Endothelial cell of umbilical vein (primary cell): ENCODE measurements around the gene SPRED2. TPM values are rescaled to one million over a fixed set of nuclear protein-coding genes. Genes with fewer than 3 reads are reported as not detected.

Experiments
- BruUV-seq: library from RNA; stranded (reverse); fragments of 400-500 nt; replicated peaks from 2 replicates; lab custom pipeline; 2021; lab: Mats Ljungman, UMichigan
- CTCF ChIA-PET: fragments of 300-600, 350-600 bp; sonication (Branson Sonifier 250); formaldehyde crosslinking; loops from one replicate; lab custom pipeline; 2021; ENCODE audit warnings: antibody characterized with exemption, inconsistent platforms; lab: Charles Lee
- POLR2A ChIA-PET: fragments of 300-600, 350-600 bp; sonication (Branson Sonifier 250); formaldehyde crosslinking; loops from one replicate; lab custom pipeline; 2021; ENCODE audit warnings: antibody characterized with exemption, inconsistent platforms; lab: Charles Lee
- DNase-seq: peaks from one replicate; pipeline ENCODE4 v3.0.0-alpha.2; 2011; ENCODE audit warnings: low read depth, low spot score
- FAIRE-seq: peaks from 2 replicates; lab custom pipeline; 2011; peaks lifted over from hg19 to GRCh38; lab: Jason Lieb, UNC
- H2AFZ ChIP-seq: 2 replicates; pipeline ENCODE4 v1.6.0; 2012; ENCODE audit warnings: low read depth, low read length, control low read depth, inconsistent platforms
- H3K27ac ChIP-seq: 2 replicates; pipeline ENCODE4 v1.5.1; 2011; ENCODE audit warnings: low read depth, mild to moderate bottlenecking, control low read depth, low read length, moderate library complexity; ENCODE audit not compliant: insufficient read depth
- H3K27me3 ChIP-seq, 2 experiments: 2 replicates each; pipeline versions ENCODE4 v1.6.0 to v1.6.1; 2011; ENCODE audit warnings: low read length in 2 of 2, mixed read lengths in 1 of 2; ENCODE audit not compliant: control insufficient read depth in 2 of 2, insufficient read depth in 2 of 2
- H3K36me3 ChIP-seq, 2 experiments: 2 replicates in 1 of 2; 3 replicates in 1 of 2; pipeline ENCODE4 v1.5.1; 2011; ENCODE audit warnings: low read length in 2 of 2, mild to moderate bottlenecking in 1 of 2, moderate library complexity in 1 of 2; ENCODE audit not compliant: control insufficient read depth in 2 of 2, insufficient read depth in 2 of 2; ENCODE audit errors: extremely low read depth in 1 of 2
- H3K4me1 ChIP-seq: 3 replicates; pipeline ENCODE4 v1.5.1; 2011; ENCODE audit warnings: mild to moderate bottlenecking, low read length; ENCODE audit not compliant: control insufficient read depth, insufficient read depth; ENCODE audit errors: extremely low read depth
- H3K4me2 ChIP-seq: 2 replicates; pipeline ENCODE4 v1.6.1; 2011; ENCODE audit warnings: low read length, control low read depth, mixed read lengths; ENCODE audit not compliant: insufficient read depth
- H3K4me3 ChIP-seq, 3 experiments: fragments of 200-600 bp in 1 of 3; sonication (generic), shearing (Covaris generic) in 1 of 3; replicated peaks in 1 of 3; 2 replicates each; pipeline ENCODE4 v1.5.1; 2011 to 2016; ENCODE audit warnings: control low read depth in 3 of 3, low read length in 3 of 3, mild to moderate bottlenecking in 2 of 3, inconsistent platforms in 1 of 3, low read depth in 1 of 3, moderate library complexity in 1 of 3; ENCODE audit not compliant: insufficient read depth in 1 of 3
- H3K79me2 ChIP-seq: 2 replicates; pipeline ENCODE4 v1.6.0; 2012; ENCODE audit warnings: low read length, inconsistent platforms; ENCODE audit not compliant: control insufficient read depth, insufficient read depth
- H3K9ac ChIP-seq: replicated peaks from 2 replicates; pipeline ENCODE3; 2011; ENCODE audit warnings: low read length, control low read depth; ENCODE audit not compliant: insufficient read depth; ENCODE audit errors: extremely low read depth
- H3K9me1 ChIP-seq: replicated peaks from 3 replicates; pipeline ENCODE4 v1.6.0; 2011; ENCODE audit warnings: mild to moderate bottlenecking, low read length; ENCODE audit not compliant: control insufficient read depth, insufficient read depth; ENCODE audit errors: extremely low read depth
- H3K9me3 ChIP-seq: replicated peaks from 2 replicates; pipeline ENCODE4 v1.5.1; 2012; ENCODE audit warnings: low read length, inconsistent platforms; ENCODE audit not compliant: control insufficient read depth, insufficient read depth
- H4K20me1 ChIP-seq: replicated peaks from 2 replicates; pipeline ENCODE3; 2011; ENCODE audit warnings: mild to moderate bottlenecking, low read length; ENCODE audit not compliant: control insufficient read depth, insufficient read depth; ENCODE audit errors: extremely low read depth
- CTCF ChIP-seq, 2 donors: IDR thresholded peaks; 1 replicate in 1 of 2; 2 replicates in 1 of 2; pipeline ENCODE4 v1.5.1; 2011; ENCODE audit warnings: low read length in 2 of 2, mild to moderate bottlenecking in 2 of 2, moderate library complexity in 2 of 2, control low read depth in 1 of 2, inconsistent platforms in 1 of 2, low read depth in 1 of 2; ENCODE audit not compliant: insufficient read depth in 1 of 2; ENCODE audit errors: extremely low read depth in 1 of 2
- EZH2 ChIP-seq: IDR thresholded peaks from 2 replicates; pipeline ENCODE4 v1.6.1; 2012; ENCODE audit warnings: borderline replicate concordance, low read depth, mild to moderate bottlenecking, moderate library complexity, low read length, inconsistent platforms; ENCODE audit not compliant: severe bottlenecking
- FOS ChIP-seq: IDR thresholded peaks from 2 replicates; pipeline ENCODE4 v1.6.1; 2011; ENCODE audit warnings: mild to moderate bottlenecking, low read length, moderate library complexity, borderline replicate concordance; ENCODE audit not compliant: insufficient read depth
- JUN ChIP-seq: IDR thresholded peaks from 2 replicates; pipeline ENCODE4 v1.6.1; 2011; ENCODE audit warnings: borderline replicate concordance, low read depth; ENCODE audit not compliant: insufficient read length, insufficient read depth
- MAX ChIP-seq: IDR thresholded peaks from 2 replicates; pipeline ENCODE4 v1.6.1; 2011; ENCODE audit not compliant: insufficient read depth, insufficient read length
- MYC ChIP-seq: IDR thresholded peaks from one replicate; pipeline ENCODE4 v1.6.1; 2011; ENCODE audit warnings: mild to moderate bottlenecking, low read depth, low read length
- POLR2AphosphoS5 ChIP-seq: IDR thresholded peaks from 2 replicates; pipeline ENCODE4 v1.6.1; 2012; ENCODE audit warnings: low read depth, mild to moderate bottlenecking, control low read depth, low read length, moderate library complexity; ENCODE audit not compliant: insufficient read depth
- dilution Hi-C: fragments of 300-500 bp; cut with MboI; formaldehyde crosslinking; loops from one replicate; pipeline ENCODE4 v1.15.0; 2019; ENCODE audit warnings: low sequenced_read_pairs; ENCODE audit not compliant: extremely low pct_ligation_motif_present
- intact Hi-C: fragments of 100-400 bp; cut with micrococcal nuclease; formaldehyde crosslinking; loops from one replicate; pipeline ENCODE4 v1.10.0; 2022
- polyA plus RNA-seq, 4 experiments: library from polyadenylated mRNA; depleted of rRNA in 3 of 4; stranded (reverse) in 3 of 4; unstranded in 1 of 4; fragments of >200 nt; gene quantifications; 2 replicates each; pipeline versions ENCODE4 v1.2.1 to v1.2.3, GENCODE V29; 2011 to 2012; ENCODE audit warnings: missing spikeins in 1 of 4
- total RNA-seq: library from RNA; stranded (reverse); gene quantifications from 2 replicates; pipeline ENCODE4 v1.2.3, GENCODE V29; 2021

Gene SPRED2
- total and polyA plus RNA-seq, 2 donors (not counting 3 experiments of a cell fraction or from before 2014, with no cell fraction given) = 3.6 to 9.6 TPM

- Histone ChIP-seq H3K4me1 (no peaks in the 10 kb centered on the region), H4K20me1 (peaks cover 2% of the 10 kb centered on the region), H3K36me3 (no peaks in the 10 kb centered on the region), H3K27ac (no peak overlapping the region), H3K79me2 (no peaks in the 10 kb centered on the region), H3K9ac (no peak overlapping the region), H3K9me3 (no peaks in the 10 kb centered on the region), H3K9me1 (no peaks in the 10 kb centered on the region), H3K4me3 (no peak overlapping the region), H3K4me2 (no peak overlapping the region), H2AFZ (no peak overlapping the region), H3K27me3 (peaks cover 1 to 2% of the 10 kb centered on the region in 2 experiments)
- intact Hi-C loops = no loop called here
- TF ChIP-seq MAX (no peak), FOS (no peak)
- ChIA-PET POLR2A (no interaction called here), CTCF (no interaction called here)
- BruUV-seq = no TSS peak
- no peak for DNase-seq
- dilution Hi-C loops = no loop called here
- FAIRE-seq = no peak
Observed at GRCh38 chr2:65355186-65355831, 77.1 kb downstream of the SPRED2 start.

- no peak for FAIRE-seq
Observed at GRCh38 chr2:65354773-65355172, 77.6 kb downstream of the SPRED2 start.

More at GRCh38 chr2:65354773-65355172, 77.6 kb downstream of the SPRED2 start:
- peaks cover 1 to 2% of the 10 kb centered on the region in 2 experiments for H3K27me3 ChIP-seq
- dilution Hi-C loops (no loop called here), intact Hi-C loops (loop anchor here (5.0 kb wide), 1 partner anchor 42 kb away; no protein-coding TSS in a partner anchor)
- H3K79me2 ChIP-seq = no peaks in the 10 kb centered on the region
- no peak overlapping the region for H2AFZ ChIP-seq
- no peak overlapping the region for H3K4me3 ChIP-seq
- CTCF ChIA-PET = no interaction called here
- H3K9ac ChIP-seq = no peak overlapping the region
- no peaks in the 10 kb centered on the region for H3K36me3 ChIP-seq
- BruUV-seq = no TSS peak
- H3K9me1 ChIP-seq = no peaks in the 10 kb centered on the region
- no peak for DNase-seq
- H3K9me3 ChIP-seq = no peaks in the 10 kb centered on the region
- no peak for TF ChIP-seq EZH2
- no peak for TF ChIP-seq JUN
- no peak for TF ChIP-seq FOS
- TF ChIP-seq POLR2AphosphoS5 = no peak
- TF ChIP-seq MYC = no peak
- no peak for TF ChIP-seq CTCF (IDR thresholded peaks at IDR 0.05; ENCODE audit: extremely low read depth in 1 of 2, insufficient read depth in 1 of 2, low read depth in 1 of 2, low read length in 2 of 2)
- H3K27ac ChIP-seq = no peak overlapping the region
- peaks cover 1% of the 10 kb centered on the region for H4K20me1 ChIP-seq
- H3K4me1 ChIP-seq = peaks cover 5% of the 10 kb centered on the region
- POLR2A ChIA-PET = no interaction called here
- H3K4me2 ChIP-seq = no peak overlapping the region
